Neural progenitor cell (in vitro differentiated cells): ENCODE measurements around the gene GPRC5D. TPM values are rescaled to one million over a fixed set of nuclear protein-coding genes. Genes with fewer than 3 reads are reported as not detected.

Source experiments
- DNase-seq: peaks from one replicate; pipeline ENCODE4 v3.0.0-alpha.2; 2016; ENCODE audit warnings: low spot score
- H2AFZ ChIP-seq: fragments of 200-600 bp; sonication (generic); replicated peaks from 2 replicates; pipeline ENCODE4 v1.6.1; 2016; ENCODE audit warnings: antibody characterized with exemption
- H3F3A ChIP-seq: fragments of 200-600 bp; sonication (generic); 2 replicates; pipeline ENCODE4 v1.6.1; 2016; ENCODE audit warnings: antibody characterized with exemption, low read depth
- H3K27ac ChIP-seq: fragments of 200-600 bp; sonication (generic); 2 replicates; pipeline ENCODE4 v1.5.1; 2016; ENCODE audit warnings: mild to moderate bottlenecking
- H3K27me3 ChIP-seq: fragments of 200-600 bp; sonication (generic); 2 replicates; pipeline ENCODE4 v1.6.1; 2016; ENCODE audit warnings: mild to moderate bottlenecking, moderate library complexity
- H3K36me3 ChIP-seq: fragments of 200-600 bp; sonication (generic); 2 replicates; pipeline ENCODE4 v1.5.1; 2016
- H3K4me1 ChIP-seq: fragments of 200-600 bp; sonication (generic); 2 replicates; pipeline ENCODE4 v1.6.1; 2016; ENCODE audit warnings: mixed run types
- H3K4me2 ChIP-seq: fragments of 200-600 bp; sonication (generic); 2 replicates; pipeline ENCODE4 v1.6.1; 2016
- H3K4me3 ChIP-seq: fragments of 200-600 bp; sonication (generic); 2 replicates; pipeline ENCODE4 v1.5.1; 2016
- H3K79me2 ChIP-seq: fragments of 200-600 bp; sonication (generic); 2 replicates; pipeline ENCODE4 v1.6.1; 2016; ENCODE audit warnings: low read depth
- H3K9ac ChIP-seq: fragments of 200-600 bp; sonication (generic); 2 replicates; pipeline ENCODE4 v1.6.1; 2016
- H3K9me3 ChIP-seq: fragments of 200-600 bp; sonication (generic); 2 replicates; pipeline ENCODE4 v1.5.1; 2016; ENCODE audit warnings: low read depth
- H4K20me1 ChIP-seq: fragments of 200-600 bp; sonication (generic); 2 replicates; pipeline ENCODE4 v1.6.1; 2016; ENCODE audit warnings: low read depth
- H3K27ac Mint-ChIP-seq: 3 replicates; pipeline ENCODE4 v1.8.0; 2021; ENCODE audit warnings: mixed read lengths
- H3K27me3 Mint-ChIP-seq: 2 replicates; pipeline ENCODE4 v1.8.0; 2022; ENCODE audit warnings: low read depth, mild to moderate bottlenecking, inconsistent platforms, moderate library complexity, mixed read lengths; ENCODE audit not compliant: insufficient read depth
- H3K36me3 Mint-ChIP-seq: 3 replicates; pipeline ENCODE4 v1.8.0; 2021; ENCODE audit warnings: mixed read lengths
- H3K4me1 Mint-ChIP-seq: 3 replicates; pipeline ENCODE4 v1.8.0; 2021; ENCODE audit warnings: mixed read lengths
- H3K4me3 Mint-ChIP-seq: 3 replicates; pipeline ENCODE4 v1.8.0; 2021; ENCODE audit warnings: mild to moderate bottlenecking, moderate library complexity, mixed read lengths
- H3K9me3 Mint-ChIP-seq: 3 replicates; pipeline ENCODE4 v1.8.0; 2020; ENCODE audit warnings: mixed read lengths
- EZH2 ChIP-seq: fragments of 200-600 bp; sonication (generic); IDR thresholded peaks from 2 replicates; pipeline ENCODE4 v1.6.1; 2017; ENCODE audit warnings: antibody characterized with exemption, mild to moderate bottlenecking, moderate library complexity
- EZH2phosphoT487 ChIP-seq: fragments of 200-600 bp; sonication (generic); IDR thresholded peaks from 2 replicates; pipeline ENCODE4 v1.6.1; 2017; ENCODE audit warnings: antibody characterized with exemption
- total RNA-seq: library from RNA; depleted of rRNA; stranded (reverse); fragments of >200 nt; gene quantifications from 2 replicates; pipeline ENCODE4 v1.2.3, GENCODE V29; 2015; ENCODE audit warnings: low replicate concordance
- TF ChIP-seq, protein P1 (sequence below): fragments of 200-600 bp; sonication (generic); IDR thresholded peaks from 2 replicates; pipeline ENCODE4 v1.5.1; 2017; ENCODE audit warnings: antibody characterized with exemption, mild to moderate bottlenecking

The GPRC5D gene
- total RNA-seq, 1 donor from 2014 or later = not detected

GRCh38 chr12:12908711-12909110 lies 43.3 kb downstream of the GPRC5D start:
- Mint-ChIP-seq H3K4me1 (peaks cover 39% of the 10 kb centered on the region), H3K36me3 (no peaks in the 10 kb centered on the region), H3K9me3 (no peaks in the 10 kb centered on the region), H3K27me3 (peaks cover 3% of the 10 kb centered on the region), H3K4me3 (no peak overlapping the region), H3K27ac (no peak overlapping the region)
- Histone ChIP-seq H2AFZ (peak overlapping the region; percentile 9), H3K36me3 (no peaks in the 10 kb centered on the region), H3K27ac (no peak overlapping the region), H3K9me3 (no peaks in the 10 kb centered on the region), H3K4me1 (peaks cover 10% of the 10 kb centered on the region), H3K4me3 (no peak overlapping the region), H3K27me3 (no peaks in the 10 kb centered on the region), H3F3A (no peaks in the 10 kb centered on the region), H3K79me2 (no peaks in the 10 kb centered on the region), H4K20me1 (no peaks in the 10 kb centered on the region), H3K4me2 (no peak overlapping the region), H3K9ac (no peak overlapping the region)
- no peak for DNase-seq
- TF ChIP-seq, protein P1, sequence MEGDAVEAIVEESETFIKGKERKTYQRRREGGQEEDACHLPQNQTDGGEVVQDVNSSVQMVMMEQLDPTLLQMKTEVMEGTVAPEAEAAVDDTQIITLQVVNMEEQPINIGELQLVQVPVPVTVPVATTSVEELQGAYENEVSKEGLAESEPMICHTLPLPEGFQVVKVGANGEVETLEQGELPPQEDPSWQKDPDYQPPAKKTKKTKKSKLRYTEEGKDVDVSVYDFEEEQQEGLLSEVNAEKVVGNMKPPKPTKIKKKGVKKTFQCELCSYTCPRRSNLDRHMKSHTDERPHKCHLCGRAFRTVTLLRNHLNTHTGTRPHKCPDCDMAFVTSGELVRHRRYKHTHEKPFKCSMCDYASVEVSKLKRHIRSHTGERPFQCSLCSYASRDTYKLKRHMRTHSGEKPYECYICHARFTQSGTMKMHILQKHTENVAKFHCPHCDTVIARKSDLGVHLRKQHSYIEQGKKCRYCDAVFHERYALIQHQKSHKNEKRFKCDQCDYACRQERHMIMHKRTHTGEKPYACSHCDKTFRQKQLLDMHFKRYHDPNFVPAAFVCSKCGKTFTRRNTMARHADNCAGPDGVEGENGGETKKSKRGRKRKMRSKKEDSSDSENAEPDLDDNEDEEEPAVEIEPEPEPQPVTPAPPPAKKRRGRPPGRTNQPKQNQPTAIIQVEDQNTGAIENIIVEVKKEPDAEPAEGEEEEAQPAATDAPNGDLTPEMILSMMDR = no peak
- TF ChIP-seq EZH2phosphoT487 (no peak), EZH2 (no peak)

DNA sequence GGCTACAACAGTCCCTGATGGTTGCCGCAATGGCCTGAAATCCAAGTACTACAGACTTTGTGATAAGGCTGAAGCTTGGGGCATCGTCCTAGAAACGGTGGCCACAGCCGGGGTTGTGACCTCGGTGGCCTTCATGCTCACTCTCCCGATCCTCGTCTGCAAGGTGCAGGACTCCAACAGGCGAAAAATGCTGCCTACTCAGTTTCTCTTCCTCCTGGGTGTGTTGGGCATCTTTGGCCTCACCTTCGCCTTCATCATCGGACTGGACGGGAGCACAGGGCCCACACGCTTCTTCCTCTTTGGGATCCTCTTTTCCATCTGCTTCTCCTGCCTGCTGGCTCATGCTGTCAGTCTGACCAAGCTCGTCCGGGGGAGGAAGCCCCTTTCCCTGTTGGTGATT lies 43.7 kb downstream of the GPRC5D start:
- Mint-ChIP-seq H3K4me3 (no peak overlapping the region), H3K36me3 (no peaks in the 10 kb centered on the region), H3K4me1 (peaks cover 34% of the 10 kb centered on the region), H3K27ac (peak overlapping the region; percentile 17), H3K27me3 (peaks cover 3% of the 10 kb centered on the region), H3K9me3 (no peaks in the 10 kb centered on the region)
- Histone ChIP-seq H3F3A (no peaks in the 10 kb centered on the region), H3K9ac (no peak overlapping the region), H3K36me3 (no peaks in the 10 kb centered on the region), H3K27ac (no peak overlapping the region), H3K4me1 (peaks cover 10% of the 10 kb centered on the region), H2AFZ (no peak overlapping the region), H3K4me2 (no peak overlapping the region), H3K4me3 (no peak overlapping the region), H3K9me3 (no peaks in the 10 kb centered on the region), H3K79me2 (no peaks in the 10 kb centered on the region), H4K20me1 (no peaks in the 10 kb centered on the region), H3K27me3 (no peaks in the 10 kb centered on the region)
- DNase-seq = no peak
- TF ChIP-seq EZH2phosphoT487 (no peak), EZH2 (no peak)
- TF ChIP-seq, protein P1 = no peak

GRCh38 chr12:12907552-12907951 lies 44.4 kb downstream of the GPRC5D start:
- H2AFZ ChIP-seq = no peak overlapping the region
- H3K4me1 Mint-ChIP-seq = peaks cover 27% of the 10 kb centered on the region
- DNase-seq = no peak
- TF ChIP-seq EZH2phosphoT487 (no peak), EZH2 (no peak)
- TF ChIP-seq, protein P1 = no peak
- H3K27ac ChIP-seq = no peak overlapping the region
- H4K20me1 ChIP-seq = no peaks in the 10 kb centered on the region
- H3K4me1 ChIP-seq = peaks cover 10% of the 10 kb centered on the region
- no peaks in the 10 kb centered on the region for H3K36me3 ChIP-seq
- H3K4me3 Mint-ChIP-seq = no peak overlapping the region
- H3K9me3 Mint-ChIP-seq = no peaks in the 10 kb centered on the region
- H3F3A ChIP-seq = no peaks in the 10 kb centered on the region
- H3K4me3 ChIP-seq = no peak overlapping the region
- H3K9me3 ChIP-seq = no peaks in the 10 kb centered on the region
- H3K9ac ChIP-seq = no peak overlapping the region
- H3K4me2 ChIP-seq = no peak overlapping the region
- H3K27me3 Mint-ChIP-seq = peaks cover 3% of the 10 kb centered on the region
- H3K79me2 ChIP-seq = no peaks in the 10 kb centered on the region
- H3K36me3 Mint-ChIP-seq = no peaks in the 10 kb centered on the region
- H3K27ac Mint-ChIP-seq = no peak overlapping the region
- no peaks in the 10 kb centered on the region for H3K27me3 ChIP-seq
